Naive thymus-derived CD8-positive, alpha-beta T cell (primary cell): ENCODE data around the gene PDE4D. TPM values are rescaled to one million over a fixed set of nuclear protein-coding genes. Genes with fewer than 3 reads are reported as not detected.

Experiments
- ATAC-seq, 2 donors: fragments of 150-1000 bp; cut with Tn5 transposase in 1 of 2; sonication (Bioruptor Pico), chemical (Tn5 transposase) in 1 of 2; 1 replicate in 1 of 2; 2 replicates in 1 of 2; pipeline ENCODE4 v1.10.0; 2021; ENCODE audit warnings: mild to moderate bottlenecking in 2 of 2, moderate library complexity in 2 of 2
- POLR2A ChIA-PET: fragments of 350-600 bp; sonication (Branson Sonifier 250); formaldehyde crosslinking; loops from one replicate; lab custom pipeline; 2021; ENCODE audit warnings: antibody characterized with exemption; lab: Charles Lee
- DNase-seq, 10 donors: peaks; one replicate each; pipeline versions ENCODE4 v3.0.0 to v3.0.0-alpha.2; 2020 to 2022
- H3K27ac Mint-ChIP-seq, 10 donors: one replicate each; pipeline ENCODE4 v1.8.0; 2020 to 2022; ENCODE audit warnings: mild to moderate bottlenecking in 10 of 10, mixed read lengths in 10 of 10, moderate library complexity in 4 of 10, inconsistent platforms in 1 of 10
- H3K27me3 Mint-ChIP-seq, 5 donors: one replicate each; pipeline ENCODE4 v1.8.0; 2021 to 2022; ENCODE audit warnings: mixed read lengths in 5 of 5
- H3K36me3 Mint-ChIP-seq, 3 donors: one replicate each; pipeline ENCODE4 v1.8.0; 2020 to 2022; ENCODE audit warnings: mixed read lengths in 3 of 3, mild to moderate bottlenecking in 2 of 3, inconsistent platforms in 1 of 3
- H3K4me1 Mint-ChIP-seq, 4 donors: one replicate each; pipeline ENCODE4 v1.8.0; 2021 to 2022; ENCODE audit warnings: mixed read lengths in 4 of 4
- H3K4me3 Mint-ChIP-seq, 10 donors: one replicate each; pipeline ENCODE4 v1.8.0; 2020 to 2022; ENCODE audit warnings: mild to moderate bottlenecking in 10 of 10, mixed read lengths in 10 of 10, moderate library complexity in 6 of 10, inconsistent platforms in 1 of 10
- H3K9me3 Mint-ChIP-seq, 9 donors: one replicate each; pipeline ENCODE4 v1.8.0; 2020 to 2022; ENCODE audit warnings: mixed read lengths in 9 of 9, mild to moderate bottlenecking in 3 of 9, inconsistent platforms in 1 of 9, moderate library complexity in 1 of 9
- polyA plus RNA-seq, 3 donors: library from polyadenylated mRNA; unstranded; fragments of 300-500 nt; fragmentation: Illumina TruSeq; gene quantifications; one replicate each; pipeline ENCODE4 v1.2.3, GENCODE V29; 2021
- total RNA-seq, 8 experiments: library from RNA in 2 of 8; stranded (reverse) in 2 of 8; gene quantifications; one replicate each; pipeline ENCODE4 v1.2.3 and lab custom pipeline; 2021 to 2026

Gene PDE4D
- total and polyA plus RNA-seq, 5 experiments from 2014 or later: 5.8 to 35.9 (median 8.8) TPM

GRCh38 chr5:59833448-59833847 is 60.1 kb downstream of the PDE4D start:
- H3K36me3 Mint-ChIP-seq: no peaks in the 10 kb centered on the region
- POLR2A ChIA-PET: no interaction called here
- ATAC-seq (no peak), DNase-seq (no peak)
- no peaks in the 10 kb centered on the region for H3K4me1 Mint-ChIP-seq
- peaks cover 3 to 13% (median 10%) of the 10 kb centered on the region in 5 donors for H3K27me3 Mint-ChIP-seq
- H3K27ac Mint-ChIP-seq: no peak overlapping the region
- H3K4me3 Mint-ChIP-seq: no peak overlapping the region
- peaks cover 0 to 3% (median 0%) of the 10 kb centered on the region in 9 donors for H3K9me3 Mint-ChIP-seq

- no peak overlapping the region for H3K27ac Mint-ChIP-seq
- H3K9me3 Mint-ChIP-seq: peaks cover 0 to 3% (median 0%) of the 10 kb centered on the region in 9 donors
- no peak for ATAC-seq
These were observed 60.8 kb downstream of the PDE4D start for GRCh38 chr5:59832577-59833301.

GRCh38 chr5:59831326-59832010 is 62.1 kb downstream of the PDE4D start:
- Mint-ChIP-seq H3K4me3 (no peak overlapping the region), H3K4me1 (no peaks in the 10 kb centered on the region), H3K9me3 (peaks cover 0 to 3% (median 0%) of the 10 kb centered on the region in 9 donors), H3K27ac (no peak overlapping the region), H3K27me3 (peaks cover 3 to 10% (median 7%) of the 10 kb centered on the region in 5 donors), H3K36me3 (no peaks in the 10 kb centered on the region)
- ATAC-seq: no peak
- no peak for DNase-seq
- POLR2A ChIA-PET: interaction anchor here (0.6 kb wide), 1 partner anchor 759 kb away, joined by 3 read pairs; no protein-coding TSS in a partner anchor

More at GRCh38 chr5:59832577-59833301, 60.8 kb downstream of the PDE4D start:
- H3K4me3 Mint-ChIP-seq: no peak overlapping the region
- POLR2A ChIA-PET: no interaction called here
- H3K4me1 Mint-ChIP-seq: no peaks in the 10 kb centered on the region
- peaks cover 3 to 13% (median 10%) of the 10 kb centered on the region in 5 donors for H3K27me3 Mint-ChIP-seq
- DNase-seq: no peak
- H3K36me3 Mint-ChIP-seq: no peaks in the 10 kb centered on the region

GRCh38 chr5:59830536-59831200 is 62.9 kb downstream of the PDE4D start:
- Mint-ChIP-seq H3K9me3 (peaks cover 0 to 3% (median 0%) of the 10 kb centered on the region in 9 donors), H3K27me3 (peaks cover 3 to 10% (median 7%) of the 10 kb centered on the region in 5 donors), H3K27ac (no peak overlapping the region), H3K4me1 (no peaks in the 10 kb centered on the region), H3K4me3 (no peak overlapping the region), H3K36me3 (no peaks in the 10 kb centered on the region)
- no peak for ATAC-seq
- DNase-seq: no peak
- POLR2A ChIA-PET: no interaction called here

GRCh38 chr5:59829922-59830321 is 63.6 kb downstream of the PDE4D start:
- Mint-ChIP-seq H3K4me1 (no peaks in the 10 kb centered on the region), H3K9me3 (peaks cover 0 to 3% (median 0%) of the 10 kb centered on the region in 9 donors)

GRCh38 chr5:59829386-59829785 is 64.1 kb downstream of the PDE4D start:
- no peak overlapping the region for H3K27ac Mint-ChIP-seq
- ATAC-seq (no peak), DNase-seq (no peak)
- H3K9me3 Mint-ChIP-seq: peaks cover 0 to 3% (median 0%) of the 10 kb centered on the region in 9 donors
- POLR2A ChIA-PET: no interaction called here
- H3K4me3 Mint-ChIP-seq: no peak overlapping the region
- peaks cover 7 to 17% (median 10%) of the 10 kb centered on the region in 5 donors for H3K27me3 Mint-ChIP-seq
- no peaks in the 10 kb centered on the region for H3K36me3 Mint-ChIP-seq
- no peaks in the 10 kb centered on the region for H3K4me1 Mint-ChIP-seq

More at GRCh38 chr5:59829922-59830321, 63.6 kb downstream of the PDE4D start:
- H3K27ac Mint-ChIP-seq: no peak overlapping the region
- no peak overlapping the region for H3K4me3 Mint-ChIP-seq
- POLR2A ChIA-PET: no interaction called here
- H3K36me3 Mint-ChIP-seq: no peaks in the 10 kb centered on the region
- H3K27me3 Mint-ChIP-seq: peaks cover 4 to 12% (median 7%) of the 10 kb centered on the region in 5 donors
- ATAC-seq (no peak), DNase-seq (no peak)

GRCh38 chr5:59828623-59829022 is 64.9 kb downstream of the PDE4D start:
- POLR2A ChIA-PET: no interaction called here
- Mint-ChIP-seq H3K36me3 (no peaks in the 10 kb centered on the region), H3K4me1 (no peaks in the 10 kb centered on the region)

GRCh38 chr5:59826996-59827395 is 66.5 kb downstream of the PDE4D start:
- no peak for DNase-seq
- Mint-ChIP-seq H3K27me3 (peaks cover 7 to 21% (median 10%) of the 10 kb centered on the region in 5 donors), H3K9me3 (no peaks in the 10 kb centered on the region), H3K27ac (no peak overlapping the region), H3K4me3 (no peak overlapping the region), H3K4me1 (no peaks in the 10 kb centered on the region), H3K36me3 (no peaks in the 10 kb centered on the region)
- no peak for ATAC-seq
- POLR2A ChIA-PET: no interaction called here

More at GRCh38 chr5:59828623-59829022, 64.9 kb downstream of the PDE4D start:
- DNase-seq (no peak), ATAC-seq (no peak)
- H3K27me3 Mint-ChIP-seq: peaks cover 9 to 25% (median 11%) of the 10 kb centered on the region in 5 donors
- no peak overlapping the region for H3K27ac Mint-ChIP-seq
- peaks cover 0 to 3% (median 0%) of the 10 kb centered on the region in 9 donors for H3K9me3 Mint-ChIP-seq
- H3K4me3 Mint-ChIP-seq: no peak overlapping the region

GRCh38 chr5:59823420-59823819 is 70.1 kb downstream of the PDE4D start:
- Mint-ChIP-seq H3K36me3 (no peaks in the 10 kb centered on the region), H3K27me3 (peaks cover 8 to 41% (median 11%) of the 10 kb centered on the region in 5 donors), H3K9me3 (no peaks in the 10 kb centered on the region), H3K4me1 (no peaks in the 10 kb centered on the region), H3K4me3 (no peak overlapping the region), H3K27ac (no peak overlapping the region)
- POLR2A ChIA-PET: no interaction called here
- DNase-seq (no peak), ATAC-seq (no peak)

- POLR2A ChIA-PET: no interaction called here
- Mint-ChIP-seq H3K4me1 (no peaks in the 10 kb centered on the region), H3K9me3 (no peaks in the 10 kb centered on the region)
These were observed 73.7 kb downstream of the PDE4D start for GRCh38 chr5:59819806-59820205.

GRCh38 chr5:59817536-59817935 is 76.0 kb downstream of the PDE4D start:
- H3K4me3 Mint-ChIP-seq: no peak overlapping the region
- H3K9me3 Mint-ChIP-seq: no peaks in the 10 kb centered on the region
- H3K36me3 Mint-ChIP-seq: no peaks in the 10 kb centered on the region
- POLR2A ChIA-PET: no interaction called here
- H3K4me1 Mint-ChIP-seq: no peaks in the 10 kb centered on the region
- no peak for DNase-seq
- peaks cover 0 to 20% (median 4%) of the 10 kb centered on the region in 5 donors for H3K27me3 Mint-ChIP-seq
- H3K27ac Mint-ChIP-seq: no peak overlapping the region
- no peak for ATAC-seq

More at GRCh38 chr5:59819806-59820205, 73.7 kb downstream of the PDE4D start:
- no peaks in the 10 kb centered on the region for H3K36me3 Mint-ChIP-seq
- ATAC-seq (no peak), DNase-seq (no peak)
- peaks cover 8 to 38% (median 12%) of the 10 kb centered on the region in 5 donors for H3K27me3 Mint-ChIP-seq
- H3K27ac Mint-ChIP-seq: no peak overlapping the region
- no peak overlapping the region for H3K4me3 Mint-ChIP-seq

- peaks cover 0 to 24% (median 2%) of the 10 kb centered on the region in 5 donors for H3K27me3 Mint-ChIP-seq
- POLR2A ChIA-PET: no interaction called here
- no peak overlapping the region for H3K27ac Mint-ChIP-seq
- no peak overlapping the region for H3K4me3 Mint-ChIP-seq
- H3K4me1 Mint-ChIP-seq: no peaks in the 10 kb centered on the region
- no peak for ATAC-seq
- H3K9me3 Mint-ChIP-seq: no peaks in the 10 kb centered on the region
- no peaks in the 10 kb centered on the region for H3K36me3 Mint-ChIP-seq
- no peak for DNase-seq
These were observed 76.7 kb downstream of the PDE4D start for GRCh38 chr5:59816654-59817300.
